Kasumi-1 (cell line): ENCODE results near the gene EIF2S3.
"Not testable (repeated sequence)": the region's sequence is repeated elsewhere in the genome, so short reads cannot be mapped to it uniquely, and the experiment has no call there.

ENCODE experiments used
- DNase-seq, 2 experiments: peaks; one replicate each; lab custom pipeline; 2025; lab: John Stamatoyannopoulos, UW

The EIF2S3 gene

GRCh38 chrX:24050522-24051318 is 4.0 kb upstream of the EIF2S3 start:
- DNase-seq = peak; percentile 22 to 26

- DNase-seq = no peak
These were observed 244 bp downstream of the EIF2S3 start for GRCh38 chrX:24055043-24055356.

GRCh38 chrX:24063488-24063887 is 8.7 kb downstream of the EIF2S3 start:
- no peak for DNase-seq

DNA sequence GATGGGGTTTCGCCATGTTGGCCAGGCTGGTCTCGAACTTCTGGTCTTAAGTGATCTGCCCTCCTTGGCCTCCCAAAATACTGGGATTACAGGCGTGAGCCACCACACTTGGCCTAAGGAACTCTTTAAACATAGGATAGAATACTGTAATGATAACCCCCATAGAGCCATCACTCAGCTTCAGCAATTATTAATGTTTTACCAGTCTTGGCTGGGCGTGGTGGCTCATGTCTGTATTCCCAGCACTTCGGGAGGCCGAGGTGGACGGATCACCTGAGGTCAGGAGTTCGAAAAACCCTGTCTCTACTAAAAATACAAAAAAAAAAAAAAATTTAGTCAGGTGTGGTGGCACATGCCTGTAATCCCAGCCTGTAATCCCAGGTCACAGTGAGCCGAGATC is 15.1 kb downstream of the EIF2S3 start:
- DNase-seq = no peak

GRCh38 chrX:24079411-24079810 is 24.7 kb downstream of the EIF2S3 start:
- no peak for DNase-seq

- not testable (repeated sequence) for DNase-seq
These were observed 25.5 kb downstream of the EIF2S3 start for GRCh38 chrX:24080245-24080644.

DNA sequence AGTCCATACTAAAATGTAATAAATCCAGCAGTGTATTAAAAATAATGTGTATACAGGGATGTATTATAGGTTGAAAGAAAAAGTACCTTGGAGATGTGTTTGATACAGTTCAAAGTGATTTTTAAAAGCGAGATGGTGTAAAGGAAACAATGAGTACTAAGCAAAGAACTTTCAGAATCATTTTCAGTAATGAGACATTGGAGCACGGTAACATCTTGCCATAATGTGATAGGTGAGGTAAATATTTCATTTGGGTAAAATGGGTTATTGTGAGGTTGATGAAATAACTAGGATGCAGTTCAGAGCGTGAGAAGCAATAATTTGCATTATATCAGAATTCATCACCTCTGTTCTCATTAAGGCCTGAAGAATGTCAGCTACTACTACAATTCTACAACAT is 25.9 kb downstream of the EIF2S3 start:
- DNase-seq = no peak

DNA sequence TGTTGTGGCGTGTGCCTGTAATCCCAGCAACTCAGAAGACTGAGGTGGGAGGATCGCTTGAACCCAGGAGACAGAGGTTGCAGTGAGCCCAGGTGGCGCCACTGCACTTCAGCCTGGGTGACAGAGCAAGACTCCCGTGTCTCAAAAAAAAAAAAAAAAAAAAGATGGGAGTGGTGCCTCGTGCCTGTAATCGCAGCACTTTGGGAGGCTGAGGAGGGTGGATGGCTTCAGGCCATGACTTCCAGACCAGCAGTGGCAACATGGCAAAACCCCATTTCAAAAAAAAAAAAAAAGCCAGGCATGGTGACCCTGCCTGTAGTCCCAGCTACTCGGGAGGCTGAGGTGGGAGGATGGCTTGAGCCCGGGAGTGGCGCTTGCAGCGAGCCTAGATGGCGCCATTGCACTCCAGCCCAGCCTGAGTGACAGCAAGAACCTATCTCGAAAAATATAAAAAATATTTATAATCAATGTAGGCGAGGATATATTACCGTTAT is 27.0 kb downstream of the EIF2S3 start:
- DNase-seq = peak; percentile 15 to 37

DNA sequence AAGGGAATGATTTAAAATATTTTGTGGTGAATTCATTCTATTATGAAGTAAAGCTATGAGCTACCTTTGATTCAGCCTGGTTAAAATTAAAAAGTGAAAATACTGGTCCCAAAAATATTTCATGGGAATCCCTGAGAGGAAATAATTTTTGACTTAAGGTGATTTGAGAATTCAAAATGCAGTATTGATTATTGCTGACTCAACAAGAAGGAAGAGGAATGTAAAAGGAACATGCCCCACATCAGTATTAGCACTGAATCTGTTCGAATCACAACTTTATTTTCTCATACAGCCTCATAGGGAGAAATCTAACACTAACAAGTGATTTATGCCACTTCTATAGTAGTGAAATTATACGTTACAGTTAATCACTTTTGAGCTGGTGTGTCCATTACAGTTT is 27.7 kb downstream of the EIF2S3 start:
- DNase-seq = no peak

DNA sequence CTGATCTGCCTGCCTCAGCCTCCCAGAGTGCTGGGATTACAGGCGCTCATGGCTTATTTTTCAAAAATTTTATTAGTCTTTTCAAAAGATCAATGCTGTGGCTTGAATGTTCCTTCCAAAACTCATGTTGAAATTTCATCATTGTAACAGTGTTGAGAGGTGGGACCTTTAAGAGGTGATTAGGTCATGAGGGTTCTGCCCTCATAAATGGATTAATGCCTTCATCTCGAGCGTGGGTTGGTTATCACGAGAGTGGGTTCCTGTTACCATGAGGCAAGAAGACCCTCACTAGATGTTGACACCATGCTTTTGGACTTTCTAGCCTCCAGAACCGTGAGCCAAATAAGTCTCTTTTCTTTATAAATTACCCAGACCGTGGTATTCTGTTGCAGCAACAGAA is 30.3 kb downstream of the EIF2S3 start:
- DNase-seq = no peak

DNA sequence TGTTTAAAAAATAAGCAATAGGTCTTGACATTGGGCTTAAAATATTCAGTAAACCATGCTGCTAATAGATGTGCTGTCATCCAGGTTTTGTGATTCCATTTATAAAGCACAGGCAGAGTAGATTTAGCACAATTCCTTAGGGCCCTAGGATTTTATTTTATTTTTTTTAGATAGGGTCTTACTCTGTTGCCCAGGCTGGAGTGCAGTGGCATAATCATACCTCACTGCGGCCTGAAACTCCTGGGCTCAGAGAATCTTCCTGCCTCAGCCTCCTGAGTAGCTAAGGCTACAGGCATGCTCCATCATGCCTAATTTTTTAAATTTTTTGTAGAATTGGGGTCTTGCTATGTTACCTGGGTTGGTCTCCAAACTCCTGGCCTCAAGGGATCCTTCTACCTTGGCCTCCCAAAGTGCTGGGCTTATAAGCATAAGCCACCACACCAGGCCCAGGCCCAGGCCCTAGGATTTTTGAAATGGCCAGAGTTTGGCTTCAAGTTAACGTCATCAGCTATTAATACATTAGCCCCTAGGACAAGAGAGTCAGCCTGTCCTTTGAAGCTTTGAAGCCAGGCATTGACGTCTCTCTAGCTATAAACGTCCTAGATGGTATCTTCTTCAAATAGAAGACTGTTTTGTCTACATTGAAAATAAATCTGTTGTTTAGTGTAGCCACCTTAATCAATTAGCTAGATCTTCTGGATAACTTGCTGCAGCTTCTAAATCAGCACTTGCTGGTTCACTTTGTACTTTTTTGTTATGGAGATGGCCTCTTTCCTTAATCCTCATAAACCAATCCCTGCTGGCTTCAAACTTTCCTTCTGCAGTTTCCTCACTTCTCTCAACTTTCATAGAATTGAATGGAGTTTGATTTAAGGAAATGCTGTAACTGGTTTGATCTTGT is 35.8 kb downstream of the EIF2S3 start:
- DNase-seq = no peak

- no peak for DNase-seq
These were observed 39.0 kb downstream of the EIF2S3 start for GRCh38 chrX:24093746-24094145.

- no peak for DNase-seq
These were observed 43.0 kb downstream of the EIF2S3 start for GRCh38 chrX:24097741-24098260.

GRCh38 chrX:24098932-24099331 is 44.2 kb downstream of the EIF2S3 start:
- DNase-seq = no peak

- no peak for DNase-seq
These were observed 44.6 kb downstream of the EIF2S3 start for GRCh38 chrX:24099394-24099793.

DNA sequence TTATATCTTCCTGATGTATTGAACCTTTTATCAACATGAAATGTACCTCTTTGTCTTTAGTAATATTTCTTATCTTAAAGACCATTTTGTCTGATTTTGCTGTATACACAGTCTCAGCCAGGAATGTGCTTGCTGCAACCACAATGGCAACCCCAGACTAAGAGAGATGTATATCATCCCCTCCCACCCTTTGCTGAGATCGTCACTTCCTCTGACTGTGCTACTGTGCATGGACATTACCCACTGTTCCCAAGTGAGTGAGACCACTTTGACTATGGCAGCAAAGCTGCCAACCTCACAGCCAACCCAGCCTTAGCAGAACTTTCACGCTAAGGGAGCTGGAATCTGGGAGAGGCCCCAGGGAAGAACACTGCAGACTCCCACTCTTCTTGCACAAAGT is 46.0 kb downstream of the EIF2S3 start:
- no peak for DNase-seq

DNA sequence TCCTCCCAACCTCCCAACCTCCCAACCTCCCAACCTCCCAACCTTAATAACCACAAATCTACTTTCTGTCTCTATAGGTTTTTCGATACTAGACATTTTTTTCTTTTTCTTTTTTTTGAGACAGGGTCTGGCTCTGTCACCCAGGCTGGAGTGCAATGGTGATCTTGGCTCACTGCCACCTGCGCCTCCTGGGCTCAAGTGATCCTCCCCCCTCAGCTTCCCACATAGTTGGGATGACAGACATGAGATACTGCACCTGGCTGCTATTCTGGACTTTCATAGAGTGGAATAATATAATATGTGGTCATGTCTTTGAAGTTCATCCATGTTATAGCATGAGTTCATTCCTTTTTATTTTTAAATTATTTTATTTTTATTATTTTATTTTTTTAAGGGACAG is 55.3 kb downstream of the EIF2S3 start:
- DNase-seq = no peak

DNA sequence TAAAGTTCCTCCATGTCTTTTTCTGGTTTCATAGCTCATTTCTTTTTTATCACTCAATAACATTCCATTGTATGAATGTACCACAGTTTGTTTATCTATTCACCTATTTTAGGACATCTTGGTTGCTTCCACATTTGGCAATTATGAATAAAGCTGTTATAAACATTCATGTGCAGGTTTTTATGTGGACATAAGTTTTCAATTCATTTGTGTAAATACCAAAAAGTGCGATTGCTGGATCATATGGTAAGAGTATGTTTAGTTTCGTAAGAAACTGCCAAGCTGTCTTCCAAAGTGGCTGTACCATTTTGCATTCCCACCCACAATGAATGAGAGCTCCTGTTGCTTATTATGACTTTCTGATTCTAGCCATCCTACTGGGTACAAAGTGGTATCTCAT is 58.4 kb downstream of the EIF2S3 start:
- no peak for DNase-seq

GRCh38 chrX:24117258-24117657 is 62.5 kb downstream of the EIF2S3 start:
- DNase-seq = no peak

DNA sequence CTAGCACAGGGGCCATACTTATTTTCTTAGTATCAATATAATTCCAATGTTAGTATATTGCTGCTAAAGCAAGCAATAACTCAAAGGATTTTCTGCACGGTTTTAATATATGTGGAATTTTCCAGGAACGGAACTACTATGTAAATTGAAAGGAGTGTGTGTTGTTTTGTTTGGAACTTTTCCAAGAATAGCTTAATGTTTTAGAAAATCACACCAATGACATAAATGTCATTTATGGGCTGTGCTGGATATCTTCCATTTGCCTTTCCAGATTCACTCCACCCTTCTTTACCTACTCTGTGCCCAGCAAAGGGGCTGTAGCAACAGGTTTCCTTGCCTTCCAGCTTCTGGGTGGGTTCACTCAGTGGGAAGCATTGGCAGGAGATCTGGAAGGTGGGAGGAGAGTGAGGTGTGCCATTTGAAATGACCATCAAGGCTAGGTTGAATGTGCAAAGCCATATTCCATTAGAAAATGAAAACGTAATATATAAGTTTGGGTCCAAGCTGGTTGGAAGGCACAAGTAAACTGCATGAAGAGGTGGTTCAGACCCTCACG is 69.6 kb downstream of the EIF2S3 start:
- DNase-seq = no peak

DNA sequence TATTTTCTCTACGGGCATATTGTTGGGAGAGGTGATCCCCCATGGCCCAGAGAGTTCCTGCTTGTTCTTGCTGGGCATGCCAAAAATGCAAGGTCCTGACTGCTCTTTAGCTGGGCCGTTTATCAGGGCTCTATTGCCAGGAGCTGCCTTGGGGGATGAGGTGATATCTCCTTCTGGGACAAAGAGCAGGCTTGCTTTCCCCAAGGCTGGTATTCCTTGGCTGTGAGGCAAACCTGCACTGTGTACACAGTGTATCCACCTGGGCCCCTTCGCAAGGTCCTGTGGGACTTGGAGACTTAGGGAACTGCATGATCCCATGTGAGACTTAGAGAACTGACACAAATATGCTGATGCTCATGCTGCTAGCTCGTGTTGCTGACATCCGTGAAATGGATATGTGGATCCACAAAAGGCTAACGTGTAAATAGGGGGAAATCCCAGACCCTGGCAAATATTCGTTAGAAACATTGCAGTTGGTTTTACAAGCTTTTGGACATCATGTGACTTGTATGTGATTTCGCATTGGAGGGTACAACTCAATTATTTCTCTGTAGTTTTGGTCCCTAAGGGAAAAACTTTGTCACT is 70.4 kb downstream of the EIF2S3 start:
- no peak for DNase-seq
